Left renal pelvis (tissue), 4 donors: ENCODE measurements around the gene POLR1C. TPM values are rescaled to one million over a fixed set of nuclear protein-coding genes. Genes with fewer than 3 reads are reported as not detected.
"Not testable (repeated sequence)": the region's sequence is repeated elsewhere in the genome, so short reads cannot be mapped to it uniquely, and the experiment has no call there.

ENCODE experiments used
- DNase-seq, 4 donors: peaks; one replicate each; pipeline ENCODE4 v3.0.0-alpha.2; 2013; ENCODE audit warnings: low read depth in 4 of 4, low spot score in 3 of 4
- polyA plus RNA-seq, 4 donors: library from polyadenylated mRNA; unstranded; fragments of 120-200 nt; gene quantifications; one replicate each; pipeline ENCODE4 v1.2.1, GENCODE V29; 2013; ENCODE audit not compliant: insufficient read length in 4 of 4

Gene POLR1C
- polyA plus RNA-seq, 4 donors, result 24.6 to 43.6 (median 40.6) TPM

DNA sequence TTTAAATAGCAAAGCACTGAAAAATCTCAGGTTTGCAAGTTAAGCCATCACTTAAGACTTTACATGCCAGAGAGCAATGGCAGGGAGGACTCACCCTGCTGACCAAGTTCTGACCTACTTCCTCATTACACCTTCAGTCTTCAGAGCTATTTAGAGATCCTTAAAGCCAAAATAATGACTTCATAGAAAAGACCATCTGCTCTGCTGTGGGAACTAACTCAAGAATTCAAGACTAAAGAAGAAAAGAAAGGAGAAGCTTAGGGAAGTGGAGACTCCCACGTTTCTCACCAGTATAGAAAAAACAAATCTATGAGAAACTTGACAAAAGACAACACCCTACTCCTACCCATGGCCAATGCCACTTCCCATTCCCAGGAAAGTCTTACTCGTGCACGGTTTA, 30.3 kb downstream of the POLR1C start:
- DNase-seq, result no peak

GRCh38 chr6:43557620-43558019, 40.7 kb downstream of the POLR1C start:
- DNase-seq, result not testable (repeated sequence)

- no peak for DNase-seq
Observed at GRCh38 chr6:43559328-43559727, 42.4 kb downstream of the POLR1C start.

DNA sequence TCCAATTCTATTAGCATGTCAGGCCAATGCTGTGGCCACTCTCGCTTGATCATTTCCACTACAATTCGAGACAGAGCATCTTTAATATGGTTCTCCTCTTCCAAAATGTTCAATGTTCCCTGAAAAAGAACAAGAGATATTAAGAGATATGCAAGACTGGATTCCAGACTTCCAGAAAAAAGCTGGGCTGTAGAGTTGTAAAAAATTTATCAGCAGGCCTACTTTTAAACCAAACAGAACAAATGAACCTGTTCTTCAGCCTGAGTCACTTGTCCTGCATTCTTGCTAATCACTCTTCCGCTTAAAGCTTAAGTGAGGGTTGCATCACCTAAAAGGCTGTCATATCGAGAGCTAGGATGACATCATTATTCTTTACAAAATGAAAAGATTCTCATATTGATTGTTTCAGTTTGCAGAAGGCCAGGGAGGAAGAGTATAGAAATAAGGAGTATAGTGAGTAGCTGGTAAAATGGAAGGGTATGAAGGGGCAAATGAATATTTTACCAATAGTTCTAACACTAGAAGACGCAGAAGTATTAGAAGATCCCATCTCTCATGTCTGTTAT, 54.1 kb downstream of the POLR1C start:
- no peak for DNase-seq

Other genes with a start within 250 kb of the POLR1C start
- gene SLC22A7, start 218.8 kb upstream of the POLR1C start, polyA plus RNA-seq, result under 1 TPM; 0.39 to 0.76 (median 0.58) TPM
- gene CRIP3, start 208.3 kb upstream of the POLR1C start, polyA plus RNA-seq, result 1 to 10 TPM; 2.4 to 8.1 (median 4.0) TPM
- 10 to 100 TPM; 27.1 to 32.3 (median 28.4) TPM for gene ZNF318, start 147.4 kb upstream of the POLR1C start, polyA plus RNA-seq
- gene ABCC10, start 89.5 kb upstream of the POLR1C start, polyA plus RNA-seq, result 10 to 100 TPM; 15.9 to 29.7 (median 21.4) TPM
- 1 to 10 TPM; 1.1 to 1.8 (median 1.4) TPM for gene DLK2, start 61.5 kb upstream of the POLR1C start, polyA plus RNA-seq
- 10 to 100 TPM; 26.5 to 46.5 (median 33.3) TPM for gene TJAP1, start 39.5 kb upstream of the POLR1C start, polyA plus RNA-seq
- 1 to 10 TPM in 2 of 4 donors, under 1 TPM in 2; 0.25 to 1.2 (median 0.98) TPM for gene LRRC73, start 6.7 kb upstream of the POLR1C start, polyA plus RNA-seq
- 100 to 1,000 TPM; 126 to 150 (median 145) TPM for gene YIPF3, start 163 bp upstream of the POLR1C start, polyA plus RNA-seq
- gene XPO5, start 58.9 kb downstream of the POLR1C start, polyA plus RNA-seq, result 10 to 100 TPM; 29.2 to 53.9 (median 49.5) TPM
- gene POLH, start 59.1 kb downstream of the POLR1C start, polyA plus RNA-seq, result 10 to 100 TPM; 18.6 to 26.9 (median 20.4) TPM
- gene GTPBP2, start 112.2 kb downstream of the POLR1C start, polyA plus RNA-seq, result 10 to 100 TPM; 41.1 to 60.9 (median 50.4) TPM
- gene MAD2L1BP, start 118.8 kb downstream of the POLR1C start, polyA plus RNA-seq, result 10 to 100 TPM; 18.5 to 28.7 (median 25.2) TPM
- 1 to 10 TPM; 1.0 to 2.1 (median 1.3) TPM for gene RSPH9, start 127.9 kb downstream of the POLR1C start, polyA plus RNA-seq
- gene MRPS18A, start 170.7 kb downstream of the POLR1C start, polyA plus RNA-seq, result 10 to 100 TPM; 38.3 to 50.1 (median 44.8) TPM